ENCODE measurements around the gene DOCK1.

The DOCK1 gene

GRCh38 chr10:127243490-127244272 is 338.5 kb downstream of the DOCK1 start:
- no peak for ATAC-seq (ENCODE audit: insufficient read depth, low read depth)
- Histone ChIP-seq H3K79me2 (ENCODE audit: insufficient read depth, low read length) (no peaks in the 10 kb centered on the region), H4K20me1 (ENCODE audit: insufficient read depth, low read length) (no peaks in the 10 kb centered on the region), H3K36me3 (ENCODE audit: insufficient read depth, low read length) (no peaks in the 10 kb centered on the region), H3K9ac (ENCODE audit: low read depth, low read length) (no peak overlapping the region), H3K4me3 (ENCODE audit: low read depth in 1 of 2, low read length in 2 of 2) (no peak overlapping the region), H3K4me2 (ENCODE audit: insufficient read depth, low read length) (no peak overlapping the region), H3K9me3 (ENCODE audit: insufficient read depth, low read length, severe bottlenecking) (no peaks in the 10 kb centered on the region), H3K27ac (ENCODE audit: low read length) (no peak overlapping the region), H2AFZ (ENCODE audit: low read depth, low read length) (no peak overlapping the region), H3K27me3 (ENCODE audit: insufficient read depth, low read length, poor library complexity) (no peaks in the 10 kb centered on the region), H3K4me1 (ENCODE audit: insufficient read depth, low read length) (no peaks in the 10 kb centered on the region)
- peak; percentile 31 for DNase-seq
- TF ChIP-seq EZH2 (IDR thresholded peaks at IDR 0.05; ENCODE audit: borderline replicate concordance, low read depth, low read length, severe bottlenecking) (no peak), CTCF (IDR thresholded peaks at IDR 0.05; ENCODE audit: borderline replicate concordance, extremely low read depth, low read length, poor library complexity, severe bottlenecking) (peak; percentile 49)

- no peaks in the 10 kb centered on the region for H4K20me1 ChIP-seq (ENCODE audit: insufficient read depth, low read length)
- no peaks in the 10 kb centered on the region for H3K9me3 ChIP-seq (ENCODE audit: insufficient read depth, low read length, severe bottlenecking)
- no peaks in the 10 kb centered on the region for H3K4me1 ChIP-seq (ENCODE audit: insufficient read depth, low read length)
- ATAC-seq (ENCODE audit: insufficient read depth, low read depth) (no peak), DNase-seq (no peak)
- TF ChIP-seq EZH2 (IDR thresholded peaks at IDR 0.05; ENCODE audit: borderline replicate concordance, low read depth, low read length, severe bottlenecking) (no peak), CTCF (IDR thresholded peaks at IDR 0.05; ENCODE audit: borderline replicate concordance, extremely low read depth, low read length, poor library complexity, severe bottlenecking) (no peak)
- H3K36me3 ChIP-seq (ENCODE audit: insufficient read depth, low read length): no peaks in the 10 kb centered on the region
- H3K27ac ChIP-seq (ENCODE audit: low read length): no peak overlapping the region
- no peaks in the 10 kb centered on the region for H3K27me3 ChIP-seq (ENCODE audit: insufficient read depth, low read length, poor library complexity)
- no peaks in the 10 kb centered on the region for H3K79me2 ChIP-seq (ENCODE audit: insufficient read depth, low read length)
- H3K4me2 ChIP-seq (ENCODE audit: insufficient read depth, low read length): no peak overlapping the region
- H2AFZ ChIP-seq (ENCODE audit: low read depth, low read length): no peak overlapping the region
- H3K9ac ChIP-seq (ENCODE audit: low read depth, low read length): no peak overlapping the region
- H3K4me3 ChIP-seq (ENCODE audit: low read depth in 1 of 2, low read length in 2 of 2): no peak overlapping the region
Observed at GRCh38 chr10:127245456-127245855, 340.2 kb downstream of the DOCK1 start.

GRCh38 chr10:127250031-127250430 is 344.8 kb downstream of the DOCK1 start:
- Histone ChIP-seq H3K27me3 (ENCODE audit: insufficient read depth, low read length, poor library complexity) (no peaks in the 10 kb centered on the region), H3K27ac (ENCODE audit: low read length) (no peak overlapping the region), H3K4me3 (ENCODE audit: low read depth in 1 of 2, low read length in 2 of 2) (no peak overlapping the region), H3K4me1 (ENCODE audit: insufficient read depth, low read length) (peaks cover 5% of the 10 kb centered on the region; the same call in 1 of the 2 replicates), H2AFZ (ENCODE audit: low read depth, low read length) (no peak overlapping the region), H3K36me3 (ENCODE audit: insufficient read depth, low read length) (no peaks in the 10 kb centered on the region), H3K4me2 (ENCODE audit: insufficient read depth, low read length) (no peak overlapping the region), H3K9me3 (ENCODE audit: insufficient read depth, low read length, severe bottlenecking) (peaks cover 3% of the 10 kb centered on the region), H4K20me1 (ENCODE audit: insufficient read depth, low read length) (no peaks in the 10 kb centered on the region), H3K79me2 (ENCODE audit: insufficient read depth, low read length) (no peaks in the 10 kb centered on the region), H3K9ac (ENCODE audit: low read depth, low read length) (no peak overlapping the region)
- ATAC-seq (ENCODE audit: insufficient read depth, low read depth) (no peak), DNase-seq (no peak)
- no peak for TF ChIP-seq CTCF (IDR thresholded peaks at IDR 0.05; ENCODE audit: borderline replicate concordance, extremely low read depth, low read length, poor library complexity, severe bottlenecking)
- no peak for TF ChIP-seq EZH2 (IDR thresholded peaks at IDR 0.05; ENCODE audit: borderline replicate concordance, low read depth, low read length, severe bottlenecking)

Measured in DND-41 (cell line).